A549 (cell line): ENCODE results near the gene RHEB. TPM values are rescaled to one million over a fixed set of nuclear protein-coding genes. Genes with fewer than 3 reads are reported as not detected.
A peak's percentile ranks its signal among the peaks of the same experiment; 100 is the strongest.

Experiments used
- ATAC-seq, 2 experiments: fragments of 200-7000 bp in 1 of 2; fragments of >200 bp in 1 of 2; cut with Nextera tagmentation in 1 of 2; cut with Tn5 transposase in 1 of 2; 3 replicates each; pipeline versions ENCODE4 v1.8.0 to v1.9.1; 2018 to 2020; ENCODE audit warnings: mild to moderate bottlenecking in 1 of 2, moderate library complexity in 1 of 2
- CTCF ChIA-PET: fragments of 300-600 bp; sonication (Branson Sonifier 250); formaldehyde crosslinking; extraction: SDS; loops from one replicate; lab custom pipeline; 2021; ENCODE audit warnings: antibody characterized with exemption, inconsistent platforms; lab: Yijun Ruan, JAX
- POLR2A ChIA-PET: fragments of 350-600 bp; formaldehyde crosslinking; extraction: SDS; loops from one replicate; lab custom pipeline; 2021; ENCODE audit warnings: antibody characterized with exemption, inconsistent platforms; lab: Yijun Ruan, JAX
- DNase-seq, 2 experiments: peaks; one replicate each; pipeline versions ENCODE4 v3.0.0 to v3.0.0-alpha.2; 2011 to 2016; ENCODE audit warnings: low read depth in 1 of 2, low spot score in 1 of 2
- FAIRE-seq: peaks from 2 replicates; lab custom pipeline; 2011; peaks lifted over from hg19 to GRCh38; lab: Jason Lieb, UNC
- H3K27ac ChIP-seq, 2 experiments: fragments of >200 bp; sonication (Bioruptor Twin); formaldehyde crosslinking; 3 replicates each; pipeline ENCODE4 v1.5.1; 2016 to 2017
- H3K4me1 ChIP-seq: fragments of >200 bp; sonication (Bioruptor Twin); formaldehyde crosslinking; 3 replicates; pipeline ENCODE4 v1.6.1; 2016
- H3K4me2 ChIP-seq: fragments of >200 bp; sonication (Bioruptor Twin); formaldehyde crosslinking; 3 replicates; pipeline ENCODE4 v1.6.1; 2016
- H3K4me3 ChIP-seq: fragments of >200 bp; sonication (Bioruptor Twin); formaldehyde crosslinking; 3 replicates; pipeline ENCODE4 v1.5.1; 2016
- H3K9me3 ChIP-seq: fragments of >200 bp; sonication (Bioruptor Twin); formaldehyde crosslinking; 3 replicates; pipeline ENCODE4 v1.6.1; 2016
- BHLHE40 ChIP-seq: IDR thresholded peaks from 2 replicates; pipeline ENCODE4 v1.6.1; 2012; ENCODE audit warnings: low read depth, low read length, inconsistent platforms
- CHD4 ChIP-seq: fragments of 200-600 bp; sonication (generic); IDR thresholded peaks from 2 replicates; pipeline ENCODE4 v1.6.1; 2016; ENCODE audit warnings: antibody characterized with exemption, mild to moderate bottlenecking, borderline replicate concordance
- EHF ChIP-seq: fragments of 250-450 bp; sonication (Bioruptor Pico); IDR thresholded peaks from 2 replicates; pipeline ENCODE4 v1.5.0; 2020; ENCODE audit warnings: mild to moderate bottlenecking
- ELK1 ChIP-seq: fragments of 150-350 bp; IDR thresholded peaks from 2 replicates; pipeline ENCODE4 v1.6.1; 2014; ENCODE audit warnings: low read depth, mild to moderate bottlenecking, low read length
- ESRRA ChIP-seq: fragments of 150-350 bp; IDR thresholded peaks from 2 replicates; pipeline ENCODE4 v1.6.1; 2014; ENCODE audit warnings: mild to moderate bottlenecking, low read length, borderline replicate concordance
- FOSB ChIP-seq: fragments of 250-450 bp; sonication (Bioruptor Pico); IDR thresholded peaks from 2 replicates; pipeline ENCODE4 v1.5.0; 2020; ENCODE audit warnings: mild to moderate bottlenecking, moderate library complexity
- FOSL2 ChIP-seq, 2 experiments: fragments of 450-650 bp in 1 of 2; fragments of >200 bp in 1 of 2; sonication (Bioruptor Twin) in 1 of 2; formaldehyde crosslinking; IDR thresholded peaks; 2 replicates each; pipeline versions ENCODE4 v1.5.0 to v1.6.1; 2016 to 2020; ENCODE audit warnings: mild to moderate bottlenecking in 1 of 2, moderate library complexity in 1 of 2
- HDAC2 ChIP-seq: fragments of 200-600 bp; sonication (generic); IDR thresholded peaks from 2 replicates; pipeline ENCODE4 v1.6.1; 2016
- HMGXB4 ChIP-seq: fragments of 250-450 bp; sonication (Bioruptor Pico); IDR thresholded peaks from 2 replicates; pipeline ENCODE4 v1.5.0; 2021; ENCODE audit warnings: mild to moderate bottlenecking, moderate library complexity, borderline replicate concordance
- HOXA7 ChIP-seq: fragments of 250-450 bp; sonication (Bioruptor Pico); IDR thresholded peaks from 2 replicates; pipeline ENCODE4 v1.5.0; 2020; ENCODE audit warnings: mild to moderate bottlenecking, moderate library complexity
- JUN ChIP-seq, 2 experiments: fragments of >200 bp; sonication (Bioruptor Twin); formaldehyde crosslinking; IDR thresholded peaks; 2 replicates in 1 of 2; 3 replicates in 1 of 2; pipeline ENCODE4 v1.6.1; 2016 to 2017
- KDM1A ChIP-seq: fragments of 200-600 bp; sonication (generic); IDR thresholded peaks from 2 replicates; pipeline ENCODE4 v1.6.1; 2016; ENCODE audit warnings: low read depth, mild to moderate bottlenecking
- MAFK ChIP-seq: fragments of 450-650 bp; IDR thresholded peaks from 2 replicates; pipeline ENCODE4 v1.6.1; 2014; ENCODE audit not compliant: partially characterized antibody
- MAZ ChIP-seq: fragments of 150-350 bp; IDR thresholded peaks from 2 replicates; pipeline ENCODE4 v1.6.1; 2014; ENCODE audit warnings: antibody characterized with exemption, low read depth, low read length, borderline replicate concordance
- MYC ChIP-seq: IDR thresholded peaks from 2 replicates; pipeline ENCODE4 v1.6.1; 2012; ENCODE audit warnings: mild to moderate bottlenecking, inconsistent platforms, low read length, improper control_type of control experiment, borderline replicate concordance
- NPAS2 ChIP-seq: fragments of 250-450 bp; sonication (Bioruptor Pico); IDR thresholded peaks from 2 replicates; pipeline ENCODE4 v1.8.0; 2022; ENCODE audit warnings: mild to moderate bottlenecking, moderate library complexity, borderline replicate concordance
- NR3C1 ChIP-seq: fragments of >200 bp; sonication (Bioruptor Twin); formaldehyde crosslinking; IDR thresholded peaks from 3 replicates; pipeline ENCODE4 v1.6.1; 2017
- POLR2A ChIP-seq: IDR thresholded peaks from 2 replicates; pipeline ENCODE4 v1.6.1; 2012; ENCODE audit warnings: mild to moderate bottlenecking, low read length
- RAD21 ChIP-seq, 2 experiments: fragments of >200 bp in 1 of 2; sonication (Bioruptor Twin) in 1 of 2; formaldehyde crosslinking in 1 of 2; IDR thresholded peaks in 1 of 2; conservative IDR thresholded peaks in 1 of 2; 2 replicates in 1 of 2; 3 replicates in 1 of 2; pipeline ENCODE4 v1.6.1; 2012 to 2018; ENCODE audit warnings: inconsistent platforms in 1 of 2
- RCOR1 ChIP-seq: fragments of 150-350 bp; IDR thresholded peaks from 2 replicates; pipeline ENCODE4 v1.6.1; 2014; ENCODE audit warnings: antibody characterized with exemption, low read length, low read depth
- REST ChIP-seq: fragments of 200-600 bp; sonication (generic); IDR thresholded peaks from 2 replicates; pipeline ENCODE4 v1.6.1; 2016; ENCODE audit warnings: antibody characterized with exemption, mild to moderate bottlenecking, moderate library complexity
- RFX5 ChIP-seq: fragments of 450-650 bp; IDR thresholded peaks from 2 replicates; pipeline ENCODE4 v1.7.1; 2014; ENCODE audit warnings: antibody characterized with exemption, mild to moderate bottlenecking, moderate library complexity
- SMC3 ChIP-seq: fragments of >200 bp; sonication (Bioruptor Twin); formaldehyde crosslinking; IDR thresholded peaks from 3 replicates; pipeline ENCODE4 v1.6.1; 2018; ENCODE audit warnings: inconsistent platforms
- ZC3H11A ChIP-seq: fragments of 450-650 bp; IDR thresholded peaks from 2 replicates; pipeline ENCODE4 v1.6.1; 2014; ENCODE audit warnings: antibody characterized with exemption, mild to moderate bottlenecking
- ZFP36 ChIP-seq: fragments of 450-650 bp; IDR thresholded peaks from 2 replicates; pipeline ENCODE4 v1.6.1; 2014; ENCODE audit warnings: borderline replicate concordance; ENCODE audit not compliant: partially characterized antibody
- ZNF302 ChIP-seq: fragments of 250-450 bp; sonication (Bioruptor Pico); IDR thresholded peaks from 2 replicates; pipeline ENCODE4 v1.9.0; 2021; ENCODE audit warnings: inconsistent platforms, mild to moderate bottlenecking, moderate library complexity
- WGBS: methylation state at CpG from one replicate; pipeline ENCODE4 v1.1.6; 2017; ENCODE audit errors: missing lambda C conversion rate; 5-methylcytosine and 5-hydroxymethylcytosine counted together
- polyA plus RNA-seq, 4 experiments: library from polyadenylated mRNA; depleted of rRNA in 3 of 4; stranded (reverse); fragments of >200 nt; fragmentation: RNase III in 1 of 4; extraction: RNeasy Plus Mini Kit Qiagen cat#74134 plus additional on column Dnase treatment in 1 of 4; gene quantifications; 2 replicates in 3 of 4; 3 replicates in 1 of 4; pipeline ENCODE4 v1.2.3, GENCODE V29; 2011 to 2017
- TF ChIP-seq, protein P1 (sequence below): fragments of >200 bp; sonication (Bioruptor Twin); formaldehyde crosslinking; IDR thresholded peaks from 2 replicates; pipeline ENCODE4 v1.6.1; 2016
- TF ChIP-seq, protein P2 (sequence below): fragments of 250-450 bp; sonication (Bioruptor Pico); IDR thresholded peaks from 2 replicates; pipeline ENCODE4 v1.5.0; 2020; ENCODE audit warnings: low read depth, mild to moderate bottlenecking, moderate library complexity

Gene RHEB
- polyA plus RNA-seq, 2 of the 4 experiments (the other 2 are of a cell fraction), result 110 to 198 TPM

GRCh38 chr7:151432658-151433521 lies 86.8 kb downstream of the RHEB start:
- 72% methylated on average over 13 of the region's 14 CpGs for WGBS
- Histone ChIP-seq H3K9me3 (no peaks in the 10 kb centered on the region), H3K27ac (peak overlapping the region in 1 of 2 experiments; percentile 52; a peak in 3 of 6 replicates), H3K4me2 (no peak overlapping the region), H3K4me3 (no peak overlapping the region), H3K4me1 (peaks cover 23% of the 10 kb centered on the region)
- ATAC-seq (peak in 1 of 2 experiments; percentile 57; a peak in 3 of 6 replicates), DNase-seq (peak in 1 of 2 experiments; percentile 49), FAIRE-seq (no peak)
- CTCF ChIA-PET, result interaction anchor here (3.1 kb wide), 1 partner anchor 15 kb away, joined by 18 read pairs; no protein-coding TSS in a partner anchor
- POLR2A ChIA-PET, result no interaction called here
- TF ChIP-seq NR3C1, result no peak
- TF ChIP-seq ESRRA, result no peak
- TF ChIP-seq EHF, result no peak
- no peak for TF ChIP-seq SMC3
- TF ChIP-seq FOSL2 (IDR thresholded peaks at IDR 0.05), result no peak
- TF ChIP-seq FOSL2 (CRISPR knock-in tag; IDR thresholded peaks at IDR 0.05), result no peak
- TF ChIP-seq, protein P1, sequence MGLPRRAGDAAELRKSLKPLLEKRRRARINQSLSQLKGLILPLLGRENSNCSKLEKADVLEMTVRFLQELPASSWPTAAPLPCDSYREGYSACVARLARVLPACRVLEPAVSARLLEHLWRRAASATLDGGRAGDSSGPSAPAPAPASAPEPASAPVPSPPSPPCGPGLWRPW, result no peak
- TF ChIP-seq MYC, result no peak
- no peak for TF ChIP-seq ZC3H11A
- no peak for TF ChIP-seq ZFP36
- no peak for TF ChIP-seq JUN (IDR thresholded peaks at IDR 0.05)
- no peak for TF ChIP-seq ELK1
- no peak for TF ChIP-seq HDAC2
- TF ChIP-seq, protein P2, sequence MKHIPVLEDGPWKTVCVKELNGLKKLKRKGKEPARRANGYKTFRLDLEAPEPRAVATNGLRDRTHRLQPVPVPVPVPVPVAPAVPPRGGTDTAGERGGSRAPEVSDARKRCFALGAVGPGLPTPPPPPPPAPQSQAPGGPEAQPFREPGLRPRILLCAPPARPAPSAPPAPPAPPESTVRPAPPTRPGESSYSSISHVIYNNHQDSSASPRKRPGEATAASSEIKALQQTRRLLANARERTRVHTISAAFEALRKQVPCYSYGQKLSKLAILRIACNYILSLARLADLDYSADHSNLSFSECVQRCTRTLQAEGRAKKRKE (CRISPR knock-in tag), result no peak
- no peak for TF ChIP-seq ZNF302 (CRISPR knock-in tag)
- no peak for TF ChIP-seq FOSB (CRISPR knock-in tag)
- TF ChIP-seq POLR2A, result no peak
- TF ChIP-seq MAFK, result no peak
- TF ChIP-seq CHD4, result no peak

- CTCF ChIA-PET, result interaction anchor here (3.1 kb wide), 1 partner anchor 16 kb away, joined by 18 read pairs; no protein-coding TSS in a partner anchor
- FAIRE-seq, result no peak
- 90% methylated on average over 24 of the region's 25 CpGs for WGBS
- TF ChIP-seq HMGXB4 (CRISPR knock-in tag), result no peak
- TF ChIP-seq RAD21 (conservative IDR thresholded peaks at IDR 0.05 in 1 of 2, IDR thresholded peaks at IDR 0.05 in 1 of 2), result no peak
- no peak for TF ChIP-seq RCOR1
- TF ChIP-seq KDM1A, result no peak
- TF ChIP-seq BHLHE40, result no peak
- TF ChIP-seq MAZ, result no peak
- no peak for TF ChIP-seq HOXA7
- TF ChIP-seq REST, result no peak
- TF ChIP-seq, protein P1, result no peak
- no peak for TF ChIP-seq CHD4
- no peak for TF ChIP-seq RFX5
- TF ChIP-seq JUN (IDR thresholded peaks at IDR 0.05), result no peak
- no peak for TF ChIP-seq NPAS2 (CRISPR knock-in tag)
- TF ChIP-seq NR3C1, result no peak
These were observed 87.9 kb downstream of the RHEB start for GRCh38 chr7:151431768-151432311.

More at GRCh38 chr7:151431768-151432311, 87.9 kb downstream of the RHEB start:
- no peak overlapping the region for H3K4me3 ChIP-seq
- DNase-seq (no peak), ATAC-seq (no peak)
- H3K27ac ChIP-seq, result peak overlapping the region in 1 of 2 experiments; percentile 26; a peak in 1 of 6 replicates
- POLR2A ChIA-PET, result no interaction called here
- H3K9me3 ChIP-seq, result no peaks in the 10 kb centered on the region
- no peak overlapping the region for H3K4me2 ChIP-seq
- peaks cover 34% of the 10 kb centered on the region for H3K4me1 ChIP-seq
